Measurements from ENCODE around the gene ADAMTS8.

DNA sequence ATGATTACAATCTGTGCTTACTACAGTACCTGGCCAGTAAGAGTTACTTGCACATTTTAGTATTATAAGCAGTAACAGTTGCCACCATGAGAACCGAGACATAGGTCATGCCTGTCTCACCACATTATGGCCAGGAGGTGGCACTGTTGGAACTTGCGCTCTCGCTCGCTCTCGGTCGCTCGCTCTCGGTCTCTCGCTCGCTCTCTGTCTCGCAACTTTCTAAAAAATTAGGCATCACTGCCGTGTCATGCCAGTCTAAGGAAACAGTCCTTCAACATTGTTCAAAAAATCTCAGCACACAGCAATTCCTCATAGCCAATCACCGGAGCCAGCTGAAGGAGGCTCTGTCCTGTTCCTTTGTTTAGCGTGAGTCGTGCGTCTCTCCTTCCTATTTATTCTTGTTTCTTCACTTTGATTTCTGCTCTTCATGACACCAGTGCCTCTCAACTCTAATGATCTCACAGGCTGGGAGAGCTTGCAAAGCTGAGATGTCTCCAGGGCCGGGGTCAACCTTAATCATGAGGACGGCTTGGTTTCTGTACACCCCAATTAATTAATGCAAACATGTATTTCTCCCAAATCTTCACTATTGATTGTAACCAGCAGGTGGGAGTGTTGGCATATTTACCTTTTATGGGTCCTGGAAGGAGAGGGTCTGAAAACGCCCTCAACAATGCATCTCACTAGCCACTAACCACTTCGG lies 6.3 kb upstream of the ADAMTS8 start:
- TF ChIP-seq RAD21 (conservative IDR thresholded peaks at IDR 0.05 in 1 of 2, IDR thresholded peaks at IDR 0.05 in 1 of 2): peak; percentile 85 to 90
- TF ChIP-seq, protein P1, sequence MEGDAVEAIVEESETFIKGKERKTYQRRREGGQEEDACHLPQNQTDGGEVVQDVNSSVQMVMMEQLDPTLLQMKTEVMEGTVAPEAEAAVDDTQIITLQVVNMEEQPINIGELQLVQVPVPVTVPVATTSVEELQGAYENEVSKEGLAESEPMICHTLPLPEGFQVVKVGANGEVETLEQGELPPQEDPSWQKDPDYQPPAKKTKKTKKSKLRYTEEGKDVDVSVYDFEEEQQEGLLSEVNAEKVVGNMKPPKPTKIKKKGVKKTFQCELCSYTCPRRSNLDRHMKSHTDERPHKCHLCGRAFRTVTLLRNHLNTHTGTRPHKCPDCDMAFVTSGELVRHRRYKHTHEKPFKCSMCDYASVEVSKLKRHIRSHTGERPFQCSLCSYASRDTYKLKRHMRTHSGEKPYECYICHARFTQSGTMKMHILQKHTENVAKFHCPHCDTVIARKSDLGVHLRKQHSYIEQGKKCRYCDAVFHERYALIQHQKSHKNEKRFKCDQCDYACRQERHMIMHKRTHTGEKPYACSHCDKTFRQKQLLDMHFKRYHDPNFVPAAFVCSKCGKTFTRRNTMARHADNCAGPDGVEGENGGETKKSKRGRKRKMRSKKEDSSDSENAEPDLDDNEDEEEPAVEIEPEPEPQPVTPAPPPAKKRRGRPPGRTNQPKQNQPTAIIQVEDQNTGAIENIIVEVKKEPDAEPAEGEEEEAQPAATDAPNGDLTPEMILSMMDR (IDR thresholded peaks at IDR 0.05): peak; percentile 68
- no peak for TF ChIP-seq RARB (CRISPR knock-in tag; IDR thresholded peaks at IDR 0.05)
- TF ChIP-seq EP300 (IDR thresholded peaks at IDR 0.05): no peak
- TF ChIP-seq, protein P2, sequence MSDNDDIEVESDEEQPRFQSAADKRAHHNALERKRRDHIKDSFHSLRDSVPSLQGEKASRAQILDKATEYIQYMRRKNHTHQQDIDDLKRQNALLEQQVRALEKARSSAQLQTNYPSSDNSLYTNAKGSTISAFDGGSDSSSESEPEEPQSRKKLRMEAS (IDR thresholded peaks at IDR 0.05): peak; percentile 35; the same call in 1 of the 2 replicates
- no peak for TF ChIP-seq BHLHE40 (IDR thresholded peaks at IDR 0.05; ENCODE audit: low read depth, low read length)

Measured in A549 (cell line).